ENCODE results near the gene MAP4K3. TPM values are rescaled to one million over a fixed set of nuclear protein-coding genes. Genes with fewer than 3 reads are reported as not detected.

Gene MAP4K3
- total and polyA plus RNA-seq, 9 of the 15 experiments (the other 6 are each of a cell fraction or from before 2014, with no cell fraction given): 3.1 to 30.0 (median 16.9) TPM

- ATAC-seq (peak; percentile 30), FAIRE-seq (peak; percentile 57), DNase-seq (ENCODE audit: extremely low read depth in 1 of 4, low spot score in 3 of 4) (peak in 3 of 4 experiments; percentile 21 to 61 (median 23))
- 0% methylated on average over 8 of the region's 8 CpGs for WGBS (ENCODE audit: insufficient coverage, low coverage, missing lambda C conversion rate)
- POLR2A ChIA-PET: no interaction called here
- H3K4me2 ChIP-seq (ENCODE audit: insufficient read depth, low read length): peak overlapping the region; percentile 99
- 0 out of 2 replicates have a peak, but pooled peaks cover 7% of the 10 kb centered on the region for H4K20me1 ChIP-seq (replicated peaks; ENCODE audit: control insufficient read depth, insufficient read depth, low read length)
- H3K4me3 ChIP-seq: peak overlapping the region; percentile 81
- H3K27ac ChIP-seq (ENCODE audit: extremely low read depth, low read depth, low read length): peak overlapping the region; percentile 89
- peak overlapping the region; percentile 84 to 86; a peak in 3 of 4 replicates for H3K9ac ChIP-seq (ENCODE audit: insufficient read depth in 1 of 2, low read depth in 2 of 2, low read length in 2 of 2)
- peaks cover 87% of the 10 kb centered on the region for H3K79me2 ChIP-seq (ENCODE audit: control insufficient read depth, insufficient read depth, low read length)
- no peak overlapping the region; the same call in 1 of the 2 replicates for H2AFZ ChIP-seq (ENCODE audit: low read depth, low read length)
- intact Hi-C loops (cut with micrococcal nuclease): loop anchor here (5.0 to 10.0 kb wide), 4 partner anchors 57 to 310 kb away; partner anchors contain the start of gene SOS1
- no peaks in the 10 kb centered on the region for H3K9me3 ChIP-seq (replicated peaks; ENCODE audit: control insufficient read depth, insufficient read depth, low read depth, low read length)
- CTCF ChIA-PET (ENCODE audit: low intra/inter-chr PET ratio): no interaction called here
- no peak for TF ChIP-seq PHF8 (IDR thresholded peaks at IDR 0.05; ENCODE audit: borderline replicate concordance, low read length)
- 0 out of 2 replicates have a peak, but pooled peaks have one; percentile 38 for TF ChIP-seq HMBOX1 (IDR thresholded peaks at IDR 0.05)
- TF ChIP-seq ZFX (CRISPR knock-in tag; IDR thresholded peaks at IDR 0.05): peak; percentile 56
- in situ Hi-C loops (cut with MboI): no loop called here
- no TSS peak for BruUV-seq (replicated peaks)
- H3K27me3 ChIP-seq (ENCODE audit: control insufficient read depth in 2 of 2, insufficient read depth in 2 of 2, low read length in 2 of 2): no peaks in the 10 kb centered on the region
- H3K4me1 ChIP-seq (replicated peaks in 1 of 2; ENCODE audit: control insufficient read depth in 2 of 2, insufficient read depth in 2 of 2, low read length in 2 of 2): peaks cover 25 to 45% of the 10 kb centered on the region in 2 experiments
- no peaks in the 10 kb centered on the region for H3K9me1 ChIP-seq (ENCODE audit: control insufficient read depth, insufficient read depth, low read length)
- peaks cover 5% of the 10 kb centered on the region; the same call in 1 of the 3 replicates for H3K36me3 ChIP-seq (ENCODE audit: control insufficient read depth, insufficient read depth, low read length)
Observed at GRCh38 chr2:39435234-39435633, 1.9 kb downstream of the MAP4K3 start.
